ENCODE results near the gene RAB1A. TPM values are rescaled to one million over a fixed set of nuclear protein-coding genes. Genes with fewer than 3 reads are reported as not detected.

Gene RAB1A
- total and polyA plus RNA-seq, 4 donors, result 104 to 159 (median 136) TPM

DNA sequence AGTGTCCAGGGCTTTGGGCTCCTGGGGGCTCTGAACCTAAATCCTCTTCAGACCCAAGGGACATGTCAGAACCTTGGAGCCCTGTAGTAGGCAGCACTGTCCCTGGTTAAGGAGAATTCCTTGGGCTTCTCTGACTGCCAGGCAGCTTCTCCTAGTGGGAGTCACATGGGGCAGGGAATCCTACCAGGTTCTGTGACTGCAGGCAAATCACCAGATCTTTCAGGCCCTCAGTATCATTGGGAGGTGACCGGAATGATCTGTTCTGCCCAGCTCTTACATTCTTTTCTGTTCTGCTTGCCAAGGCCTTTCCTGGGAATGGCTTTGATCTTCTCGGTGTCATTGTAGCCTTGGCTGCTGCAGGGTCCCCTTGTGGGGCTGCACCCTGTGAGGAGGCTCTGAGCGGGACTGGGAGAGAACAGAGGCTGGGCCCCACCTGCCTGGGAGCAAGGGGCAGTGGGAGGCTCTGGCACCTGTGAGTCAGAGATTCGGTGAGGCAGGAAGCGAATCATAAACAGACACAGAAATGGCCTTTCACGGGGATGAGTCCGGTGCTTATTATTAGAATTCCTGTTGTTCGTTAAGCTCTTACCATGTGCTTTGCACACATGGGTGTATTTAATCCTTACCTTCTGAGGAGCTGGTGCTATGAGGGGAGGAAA is 59.6 kb downstream of the RAB1A start:
- H3K4me3 ChIP-seq, result no peak overlapping the region
- ATAC-seq (ENCODE audit: insufficient read depth, low FRiP score) (no peak), DNase-seq (peak in 1 of 3 donors; percentile 31)
- H3K9me3 ChIP-seq (ENCODE audit: control insufficient read depth in 4 of 4, insufficient read depth in 3 of 4, low read length in 3 of 4), result no peaks in the 10 kb centered on the region
- peak overlapping the region; percentile 46 to 70 for H3K27ac ChIP-seq (ENCODE audit: low read depth in 1 of 2, low read length in 1 of 2)
- H3K4me1 ChIP-seq (ENCODE audit: control insufficient read depth in 5 of 5, insufficient read depth in 5 of 5, low read length in 5 of 5), result peaks cover 0 to 28% (median 5%) of the 10 kb centered on the region in 5 donors
- WGBS, 2 donors, result 55 to 69% methylated on average over 8 of the region's 8 CpGs
- H3K27me3 ChIP-seq (ENCODE audit: control insufficient read depth in 3 of 3, insufficient read depth in 3 of 3, low read length in 2 of 3), result no peaks in the 10 kb centered on the region
- TF ChIP-seq CTCF (IDR thresholded peaks at IDR 0.05; ENCODE audit: control extremely low read depth, extremely low read depth), result no peak
- H3K9ac ChIP-seq (ENCODE audit: insufficient read depth in 1 of 2, low read length in 2 of 2), result no peak overlapping the region
- H3K36me3 ChIP-seq (ENCODE audit: control insufficient read depth in 4 of 4, insufficient read depth in 4 of 4, low read length in 4 of 4), result peaks cover 10 to 28% (median 19%) of the 10 kb centered on the region in 4 donors

GRCh38 chr2:65069439-65069824 is 60.5 kb downstream of the RAB1A start:
- 87 to 91% methylated on average over 6 of the region's 6 CpGs for WGBS, 2 donors
- no peak for ATAC-seq (ENCODE audit: insufficient read depth, low FRiP score)
- no peak for DNase-seq
- Histone ChIP-seq H3K4me3 (no peak overlapping the region), H3K27ac (ENCODE audit: low read depth in 1 of 2, low read length in 1 of 2) (peak overlapping the region in 1 of 2 donors; percentile 65), H3K4me1 (ENCODE audit: control insufficient read depth in 5 of 5, insufficient read depth in 5 of 5, low read length in 5 of 5) (peaks cover 0 to 32% (median 9%) of the 10 kb centered on the region in 5 donors), H3K27me3 (ENCODE audit: control insufficient read depth in 3 of 3, insufficient read depth in 3 of 3, low read length in 2 of 3) (no peaks in the 10 kb centered on the region), H3K36me3 (ENCODE audit: control insufficient read depth in 4 of 4, insufficient read depth in 4 of 4, low read length in 4 of 4) (peaks cover 10 to 28% (median 19%) of the 10 kb centered on the region in 4 donors), H3K9ac (ENCODE audit: insufficient read depth in 1 of 2, low read length in 2 of 2) (no peak overlapping the region), H3K9me3 (ENCODE audit: control insufficient read depth in 4 of 4, insufficient read depth in 3 of 4, low read length in 3 of 4) (no peaks in the 10 kb centered on the region)
- TF ChIP-seq CTCF (IDR thresholded peaks at IDR 0.05; ENCODE audit: control extremely low read depth, extremely low read depth), result no peak

DNA sequence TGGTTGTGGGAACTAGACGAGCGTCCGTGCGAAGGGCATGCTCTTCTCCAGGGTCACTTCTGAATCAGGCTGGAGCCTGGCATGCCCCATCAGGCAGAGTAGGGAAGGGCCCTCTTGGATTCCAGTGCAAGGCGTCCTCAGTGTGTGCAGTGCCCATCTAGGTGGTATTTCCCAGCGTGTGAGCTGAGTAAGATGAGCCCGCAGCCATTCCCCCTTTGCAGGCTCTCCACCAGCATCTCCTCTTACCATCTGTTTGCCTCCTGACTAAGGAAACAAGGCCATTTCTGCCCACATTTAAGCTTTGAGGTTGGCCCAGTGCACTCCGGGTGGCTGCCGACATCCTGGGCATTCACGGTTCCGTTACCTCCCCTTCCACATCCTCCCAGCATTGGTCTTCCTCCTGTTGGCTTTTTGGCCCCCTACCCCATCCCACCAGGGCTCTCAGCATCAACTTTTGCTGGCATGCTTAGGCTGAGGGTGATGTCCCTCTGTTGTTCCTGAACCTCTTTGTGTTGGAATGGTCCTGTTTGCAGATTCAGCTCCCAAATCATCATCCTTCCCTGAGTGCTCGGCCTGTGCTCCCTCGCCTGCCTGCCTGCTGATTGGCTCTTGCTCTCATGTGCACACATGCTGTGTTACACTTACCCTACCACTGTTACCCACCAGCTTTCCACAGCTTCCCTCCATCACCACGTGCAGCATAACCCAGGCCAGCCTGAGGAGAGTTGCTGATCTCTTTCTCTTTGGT is 61.9 kb downstream of the RAB1A start:
- Histone ChIP-seq H3K9me3 (ENCODE audit: control insufficient read depth in 4 of 4, insufficient read depth in 3 of 4, low read length in 3 of 4) (no peaks in the 10 kb centered on the region), H3K4me3 (no peak overlapping the region), H3K36me3 (ENCODE audit: control insufficient read depth in 4 of 4, insufficient read depth in 4 of 4, low read length in 4 of 4) (peaks cover 0 to 23% (median 15%) of the 10 kb centered on the region in 4 donors), H3K4me1 (ENCODE audit: control insufficient read depth in 5 of 5, insufficient read depth in 5 of 5, low read length in 5 of 5) (peaks cover 7 to 34% (median 12%) of the 10 kb centered on the region in 5 donors), H3K9ac (ENCODE audit: insufficient read depth in 1 of 2, low read length in 2 of 2) (no peak overlapping the region), H3K27ac (ENCODE audit: low read depth in 1 of 2, low read length in 1 of 2) (peak overlapping the region in 1 of 2 donors; percentile 26), H3K27me3 (ENCODE audit: control insufficient read depth in 3 of 3, insufficient read depth in 3 of 3, low read length in 2 of 3) (no peaks in the 10 kb centered on the region)
- ATAC-seq (ENCODE audit: insufficient read depth, low FRiP score) (no peak), DNase-seq (no peak)
- TF ChIP-seq CTCF (IDR thresholded peaks at IDR 0.05; ENCODE audit: control extremely low read depth, extremely low read depth), result no peak
- 68 to 76% methylated on average over 14 of the region's 14 CpGs for WGBS, 2 donors

Data from lung (tissue), 12 donors.